PC-9 (cell line): ENCODE measurements around the gene ERBB2.

ENCODE experiments used
- CTCF ChIP-seq: fragments of 200-600 bp; sonication (generic); conservative IDR thresholded peaks from 2 replicates; pipeline ENCODE4 v1.6.1; 2017; ENCODE audit warnings: mixed run types, antibody characterized with exemption, mild to moderate bottlenecking, moderate library complexity
- EZH2 ChIP-seq: fragments of 200-600 bp; sonication (generic); IDR thresholded peaks from 2 replicates; pipeline ENCODE4 v1.8.0; 2017; ENCODE audit warnings: antibody characterized with exemption, low read depth

DNA sequence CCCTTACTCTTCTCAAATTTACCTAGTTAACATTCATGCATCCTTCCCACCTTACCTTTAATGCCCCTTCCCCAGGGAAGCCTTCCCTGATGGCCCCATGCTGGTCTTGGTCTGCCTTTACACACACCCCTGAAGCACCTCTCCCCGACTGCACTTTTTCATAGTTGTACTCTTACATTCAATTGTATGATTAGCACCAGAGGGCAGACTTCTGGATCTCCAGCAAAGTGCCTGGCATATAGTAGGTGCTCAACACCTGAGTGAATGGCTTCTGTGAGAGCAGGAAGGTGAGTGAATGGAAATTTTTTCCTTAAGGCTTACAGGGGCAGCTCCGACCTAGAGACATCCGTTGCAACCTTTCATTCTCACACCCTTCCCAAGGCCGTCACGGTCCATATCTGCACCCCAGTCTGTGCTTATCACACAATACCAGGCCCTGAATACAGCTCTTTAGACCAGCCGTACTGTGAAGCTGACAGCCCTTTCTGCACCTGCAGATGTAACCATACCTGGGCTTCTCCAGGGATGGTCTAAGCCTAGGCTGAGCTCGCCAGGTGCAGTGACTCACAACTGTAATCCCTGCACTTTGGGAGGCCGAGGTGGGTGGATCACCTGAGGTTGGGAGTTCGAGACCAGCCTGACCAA, 16.4 kb upstream of the ERBB2 start:
- TF ChIP-seq CTCF, result no peak
- no peak for TF ChIP-seq EZH2
